ENCODE results near the gene KHK. TPM values are rescaled to one million over a fixed set of nuclear protein-coding genes. Genes with fewer than 3 reads are reported as not detected.

Gene KHK
- total and polyA plus RNA-seq, 9 of the 15 experiments (the other 6 are each of a cell fraction or from before 2014, with no cell fraction given): 1.5 to 10.7 (median 5.2) TPM

- TF ChIP-seq ZBTB2 (IDR thresholded peaks at IDR 0.05): no peak
- no peak for TF ChIP-seq ETV1 (tag; conservative IDR thresholded peaks at IDR 0.05; ENCODE audit: low read depth)
- 0 out of 2 replicates have a peak, but pooled peaks have one; percentile 22 for TF ChIP-seq NKRF (IDR thresholded peaks at IDR 0.05; ENCODE audit: borderline replicate concordance)
- 0 out of 2 replicates have a peak, but pooled peaks have one; percentile 27 for TF ChIP-seq ZNF133 (CRISPR knock-in tag; IDR thresholded peaks at IDR 0.05)
- no peak for TF ChIP-seq LCOR (CRISPR knock-in tag; IDR thresholded peaks at IDR 0.05)
- TF ChIP-seq MAX (CRISPR knock-in tag; IDR thresholded peaks at IDR 0.05): peak; percentile 7
- no peak for TF ChIP-seq RBM17 (IDR thresholded peaks at IDR 0.05; ENCODE audit: borderline replicate concordance, low read depth, low read length)
- no peak for TF ChIP-seq PHF20 (IDR thresholded peaks at IDR 0.05; ENCODE audit: partially characterized antibody)
- TF ChIP-seq RBBP5 (IDR thresholded peaks at IDR 0.05; ENCODE audit: borderline replicate concordance, insufficient read depth, low read length, poor library complexity, severe bottlenecking): peak; percentile 51
- peak; percentile 67; the same call in 1 of the 2 replicates for TF ChIP-seq ARID4B (CRISPR knock-in tag; IDR thresholded peaks at IDR 0.05)
- no peak for TF ChIP-seq TSHZ1 (CRISPR knock-in tag; IDR thresholded peaks at IDR 0.05)
- TF ChIP-seq ZNF282 (CRISPR knock-in tag; IDR thresholded peaks at IDR 0.05): 0 out of 2 replicates have a peak, but pooled peaks have one; percentile 65
- TF ChIP-seq HIVEP1 (CRISPR knock-in tag; IDR thresholded peaks at IDR 0.05): no peak
- no peak for TF ChIP-seq SREBF1 (IDR thresholded peaks at IDR 0.05; ENCODE audit: borderline replicate concordance, low read depth, low read length)
Observed at GRCh38 chr2:27086724-27087593, at the start of gene KHK (continued).
